GM12878 (cell line): ENCODE results near the gene KCNMB2. TPM values are rescaled to one million over a fixed set of nuclear protein-coding genes. Genes with fewer than 3 reads are reported as not detected.

ENCODE experiments used
- ATAC-seq: fragments of 200-7000 bp; cut with Tn5 transposase; 3 replicates; pipeline ENCODE4 v1.9.1; 2020; ENCODE audit warnings: mild to moderate bottlenecking, moderate library complexity
- BruUV-seq: library from RNA; stranded (reverse); fragments of 400-500 nt; replicated peaks from 2 replicates; lab custom pipeline; 2021; lab: Mats Ljungman, UMichigan
- CTCF ChIA-PET: fragments of 300-600 bp; sonication (Branson Sonifier 250); formaldehyde crosslinking; extraction: SDS; loops from one replicate; lab custom pipeline; 2021; ENCODE audit warnings: inconsistent platforms; lab: Yijun Ruan, JAX
- POLR2A ChIA-PET: fragments of 350-600 bp; formaldehyde crosslinking; extraction: SDS; loops from one replicate; lab custom pipeline; 2021; ENCODE audit warnings: inconsistent platforms; lab: Charles Lee
- RAD21 ChIA-PET: fragments of 300-600 bp; sonication (Branson Sonifier 250); formaldehyde crosslinking; loops from one replicate; lab custom pipeline; 2023; ENCODE audit warnings: antibody characterized with exemption; ENCODE audit not compliant: unreplicated experiment; lab: Charles Lee
- SMC1A ChIA-PET: fragments of 300-600 bp; sonication (Branson Sonifier 250); formaldehyde crosslinking; loops from one replicate; lab custom pipeline; 2023; ENCODE audit not compliant: unreplicated experiment, uncharacterized antibody; lab: Charles Lee
- DNase-seq: peaks from one replicate; pipeline ENCODE4 v3.0.0-alpha.2; 2011; ENCODE audit warnings: low read depth, low spot score
- FAIRE-seq: peaks from 3 replicates; lab custom pipeline; 2011; peaks lifted over from hg19 to GRCh38; lab: Jason Lieb, UNC
- H2AFZ ChIP-seq: 2 replicates; pipeline ENCODE4 v1.6.0; 2011; ENCODE audit warnings: low read depth, low read length, control low read depth; ENCODE audit not compliant: control insufficient read depth
- H3K27ac ChIP-seq: 2 replicates; pipeline ENCODE4 v1.5.1; 2011; ENCODE audit warnings: control low read depth; ENCODE audit not compliant: control insufficient read depth, insufficient read depth
- H3K27me3 ChIP-seq, 2 experiments: replicated peaks in 1 of 2; 2 replicates each; pipeline versions ENCODE4 v1.6.0 to v1.6.1; 2011; ENCODE audit warnings: low read length in 1 of 2; ENCODE audit not compliant: control insufficient read depth in 2 of 2, insufficient read depth in 2 of 2
- H3K36me3 ChIP-seq, 2 experiments: 2 replicates each; pipeline ENCODE4 v1.5.1; 2011; ENCODE audit warnings: low read length in 1 of 2; ENCODE audit not compliant: control insufficient read depth in 2 of 2, insufficient read depth in 2 of 2
- H3K4me1 ChIP-seq: 2 replicates; pipeline ENCODE4 v1.6.1; 2011; ENCODE audit warnings: mild to moderate bottlenecking, low read length, moderate library complexity, mixed read lengths; ENCODE audit not compliant: control insufficient read depth, insufficient read depth
- H3K4me2 ChIP-seq: 2 replicates; pipeline ENCODE4 v1.6.0; 2011; ENCODE audit warnings: control low read depth; ENCODE audit not compliant: control insufficient read depth, insufficient read depth
- H3K4me3 ChIP-seq: fragments of 200-600 bp; sonication (generic); 2 replicates; pipeline ENCODE4 v1.5.1; 2016
- H3K79me2 ChIP-seq: 2 replicates; pipeline ENCODE4 v1.6.0; 2011; ENCODE audit warnings: low read length; ENCODE audit not compliant: control insufficient read depth, insufficient read depth
- H3K9ac ChIP-seq: 2 replicates; pipeline ENCODE4 v1.8.0; 2011; ENCODE audit warnings: low read length, control low read depth, mixed read lengths; ENCODE audit not compliant: control insufficient read depth, insufficient read depth
- H3K9me3 ChIP-seq: replicated peaks from 3 replicates; pipeline ENCODE4 v1.5.1; 2011; ENCODE audit warnings: mild to moderate bottlenecking, low read length; ENCODE audit not compliant: control insufficient read depth, insufficient read depth
- H4K20me1 ChIP-seq: 2 replicates; pipeline ENCODE4 v1.6.0; 2011; ENCODE audit not compliant: control insufficient read depth, insufficient read depth
- CREB1 ChIP-seq: IDR thresholded peaks from 2 replicates; pipeline ENCODE4 v1.6.1; 2012; ENCODE audit warnings: low read depth, mild to moderate bottlenecking, inconsistent platforms
- LARP7 ChIP-seq: fragments of 450-650 bp; IDR thresholded peaks from 2 replicates; pipeline ENCODE4 v1.6.1; 2017; ENCODE audit warnings: mild to moderate bottlenecking
- RBBP5 ChIP-seq: fragments of 200-600 bp; sonication (generic); conservative IDR thresholded peaks from 2 replicates; pipeline ENCODE4 v1.6.1; 2016
- ZNF207 ChIP-seq: fragments of 450-650 bp; IDR thresholded peaks from 2 replicates; pipeline ENCODE4 v1.6.1; 2014; ENCODE audit warnings: antibody characterized with exemption, mild to moderate bottlenecking, borderline replicate concordance
- ZNF24 ChIP-seq: fragments of 450-650 bp; IDR thresholded peaks from 2 replicates; pipeline ENCODE4 v1.6.1; 2017; ENCODE audit warnings: antibody characterized with exemption, mild to moderate bottlenecking
- WGBS: methylation state at CpG from one replicate; pipeline ENCODE4 v1.1.6; 2016; ENCODE audit warnings: low lambda C conversion rate; ENCODE audit not compliant: insufficient replicate concordance, insufficient coverage; ENCODE audit errors: missing lambda C conversion rate; 5-methylcytosine and 5-hydroxymethylcytosine counted together
- in situ Hi-C: fragments of 300-500 bp; cut with MboI; formaldehyde crosslinking; loops from 9 replicates; pipeline ENCODE4 v1.14.3; 2018; ENCODE audit warnings: mixed read lengths
- intact Hi-C: fragments of 100-400 bp; cut with micrococcal nuclease; formaldehyde crosslinking; loops from one replicate; pipeline ENCODE4 v1.14.2; 2022; ENCODE audit not compliant: unreplicated experiment
- polyA plus RNA-seq, 11 experiments: library from polyadenylated mRNA; depleted of rRNA in 4 of 11; unstranded in 6 of 11; stranded (reverse) in 5 of 11; fragments of >200 nt; fragmentation: Nextera tagmentation in 4 of 11; fragmentation: Illumina TruSeq in 1 of 11; extraction: Ambion mirVana in 4 of 11; extraction: Trizol in 1 of 11; gene quantifications; 1 replicate in 1 of 11; 2 replicates in 10 of 11; pipeline versions ENCODE4 v1.2.1 to v1.2.3, GENCODE V29; 2011 to 2016; ENCODE audit warnings: inconsistent platforms in 2 of 11, missing spikeins in 2 of 11, low read depth in 1 of 11
- total RNA-seq, 4 experiments: library from RNA; depleted of rRNA in 3 of 4; stranded (reverse); fragments of >200 nt in 3 of 4; fragmentation: Illumina TruSeq in 1 of 4; extraction: Trizol in 1 of 4; gene quantifications; 2 replicates each; pipeline versions ENCODE4 v1.2.1 to v1.2.3, GENCODE V29; 2013 to 2021
- TF ChIP-seq, protein P1 (sequence below): IDR thresholded peaks from 2 replicates; pipeline ENCODE4 v1.6.1; 2011; ENCODE audit warnings: mild to moderate bottlenecking, low read depth, low read length, moderate library complexity; ENCODE audit not compliant: insufficient replicate concordance
- TF ChIP-seq, protein P2 (sequence below): fragments of 450-650 bp; IDR thresholded peaks from 2 replicates; pipeline ENCODE4 v1.6.1; 2014; ENCODE audit warnings: mild to moderate bottlenecking

Gene KCNMB2
- total and polyA plus RNA-seq, 10 of the 15 experiments (the other 5 are each of a cell fraction or from before 2014, with no cell fraction given), result 0.22 to 18.8 (median 11.0) TPM

GRCh38 chr3:178875157-178875556 is 338.9 kb downstream of the KCNMB2 start:
- Histone ChIP-seq H3K36me3 (no peaks in the 10 kb centered on the region), H3K4me3 (no peak overlapping the region), H4K20me1 (no peaks in the 10 kb centered on the region), H3K4me2 (no peak overlapping the region), H3K9ac (no peak overlapping the region), H3K9me3 (no peaks in the 10 kb centered on the region), H3K79me2 (no peaks in the 10 kb centered on the region), H3K27ac (no peak overlapping the region), H3K27me3 (no peaks in the 10 kb centered on the region), H3K4me1 (no peaks in the 10 kb centered on the region), H2AFZ (no peak overlapping the region)
- ATAC-seq, result no peak
- SMC1A ChIA-PET, result interaction anchor here (0.8 kb wide), 1 partner anchor 69 kb away, joined by 3 read pairs; no protein-coding TSS in a partner anchor
- intact Hi-C loops, result no loop called here
- DNase-seq, result no peak
- BruUV-seq, result no TSS peak
- POLR2A ChIA-PET, result interaction anchor here (0.5 kb wide), 1 partner anchor 998 kb away, joined by 3 read pairs; no protein-coding TSS in a partner anchor
- WGBS, result 33% methylated on average over 1 of the region's 1 CpG
- RAD21 ChIA-PET, result no interaction called here
- in situ Hi-C loops, result no loop called here
- CTCF ChIA-PET, result interaction anchor here (0.8 kb wide), 1 partner anchor 32 kb away, joined by 3 read pairs; no protein-coding TSS in a partner anchor
- no peak for TF ChIP-seq ZNF24
- TF ChIP-seq LARP7, result no peak
- TF ChIP-seq RBBP5, result no peak
- no peak for TF ChIP-seq CREB1
- TF ChIP-seq, protein P1, sequence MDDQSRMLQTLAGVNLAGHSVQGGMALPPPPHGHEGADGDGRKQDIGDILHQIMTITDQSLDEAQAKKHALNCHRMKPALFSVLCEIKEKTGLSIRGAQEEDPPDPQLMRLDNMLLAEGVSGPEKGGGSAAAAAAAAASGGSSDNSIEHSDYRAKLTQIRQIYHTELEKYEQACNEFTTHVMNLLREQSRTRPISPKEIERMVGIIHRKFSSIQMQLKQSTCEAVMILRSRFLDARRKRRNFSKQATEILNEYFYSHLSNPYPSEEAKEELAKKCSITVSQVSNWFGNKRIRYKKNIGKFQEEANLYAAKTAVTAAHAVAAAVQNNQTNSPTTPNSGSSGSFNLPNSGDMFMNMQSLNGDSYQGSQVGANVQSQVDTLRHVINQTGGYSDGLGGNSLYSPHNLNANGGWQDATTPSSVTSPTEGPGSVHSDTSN, result no peak
- TF ChIP-seq, protein P2, sequence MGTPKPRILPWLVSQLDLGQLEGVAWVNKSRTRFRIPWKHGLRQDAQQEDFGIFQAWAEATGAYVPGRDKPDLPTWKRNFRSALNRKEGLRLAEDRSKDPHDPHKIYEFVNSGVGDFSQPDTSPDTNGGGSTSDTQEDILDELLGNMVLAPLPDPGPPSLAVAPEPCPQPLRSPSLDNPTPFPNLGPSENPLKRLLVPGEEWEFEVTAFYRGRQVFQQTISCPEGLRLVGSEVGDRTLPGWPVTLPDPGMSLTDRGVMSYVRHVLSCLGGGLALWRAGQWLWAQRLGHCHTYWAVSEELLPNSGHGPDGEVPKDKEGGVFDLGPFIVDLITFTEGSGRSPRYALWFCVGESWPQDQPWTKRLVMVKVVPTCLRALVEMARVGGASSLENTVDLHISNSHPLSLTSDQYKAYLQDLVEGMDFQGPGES, result no peak
- no peak for TF ChIP-seq ZNF207
- FAIRE-seq, result no peak
